Right atrium auricular region (tissue), 2 donors: Measurements from ENCODE around the gene SPPL2C. TPM values are rescaled to one million over a fixed set of nuclear protein-coding genes. Genes with fewer than 3 reads are reported as not detected.

Experiments
- DNase-seq: peaks from one replicate; pipeline ENCODE4 v3.0.0-alpha.2; 2019; ENCODE audit warnings: low spot score
- H3K27ac ChIP-seq, 2 donors: fragments of 200-600 bp; sonication (generic); 1 replicate in 1 of 2; 2 replicates in 1 of 2; pipeline ENCODE4 v1.5.1; 2016 to 2019
- H3K27me3 ChIP-seq, 2 donors: fragments of 200-600 bp; sonication (generic); one replicate each; pipeline versions ENCODE4 v1.5.1 to v1.6.0; 2017 to 2019
- H3K36me3 ChIP-seq: fragments of 200-600 bp; sonication (generic); one replicate; pipeline ENCODE4 v1.5.1; 2016
- H3K4me1 ChIP-seq, 2 donors: fragments of 200-600 bp; sonication (generic); one replicate each; pipeline versions ENCODE4 v1.5.1 to v1.6.0; 2017 to 2019
- H3K4me3 ChIP-seq, 2 donors: fragments of 200-600 bp; sonication (generic); 1 replicate in 1 of 2; 2 replicates in 1 of 2; pipeline ENCODE4 v1.5.1; 2017 to 2019; ENCODE audit warnings: mild to moderate bottlenecking in 1 of 2, moderate library complexity in 1 of 2
- H3K9me3 ChIP-seq, 2 donors: fragments of 200-600 bp; sonication (generic); one replicate each; pipeline ENCODE4 v1.5.1; 2019
- total RNA-seq, 2 donors: library from RNA; depleted of rRNA; stranded (reverse); fragments of >200 nt; gene quantifications; one replicate each; pipeline ENCODE4 v1.1.0, GENCODE V29; 2016
- TF ChIP-seq, protein P1 (sequence below), 2 donors: fragments of 200-600 bp; sonication (generic); IDR thresholded peaks; one replicate each; pipeline ENCODE4 v1.5.1; 2019; ENCODE audit warnings: antibody characterized with exemption in 2 of 2

The SPPL2C gene
- total RNA-seq, 2 donors from 2014 or later: not detected

DNA sequence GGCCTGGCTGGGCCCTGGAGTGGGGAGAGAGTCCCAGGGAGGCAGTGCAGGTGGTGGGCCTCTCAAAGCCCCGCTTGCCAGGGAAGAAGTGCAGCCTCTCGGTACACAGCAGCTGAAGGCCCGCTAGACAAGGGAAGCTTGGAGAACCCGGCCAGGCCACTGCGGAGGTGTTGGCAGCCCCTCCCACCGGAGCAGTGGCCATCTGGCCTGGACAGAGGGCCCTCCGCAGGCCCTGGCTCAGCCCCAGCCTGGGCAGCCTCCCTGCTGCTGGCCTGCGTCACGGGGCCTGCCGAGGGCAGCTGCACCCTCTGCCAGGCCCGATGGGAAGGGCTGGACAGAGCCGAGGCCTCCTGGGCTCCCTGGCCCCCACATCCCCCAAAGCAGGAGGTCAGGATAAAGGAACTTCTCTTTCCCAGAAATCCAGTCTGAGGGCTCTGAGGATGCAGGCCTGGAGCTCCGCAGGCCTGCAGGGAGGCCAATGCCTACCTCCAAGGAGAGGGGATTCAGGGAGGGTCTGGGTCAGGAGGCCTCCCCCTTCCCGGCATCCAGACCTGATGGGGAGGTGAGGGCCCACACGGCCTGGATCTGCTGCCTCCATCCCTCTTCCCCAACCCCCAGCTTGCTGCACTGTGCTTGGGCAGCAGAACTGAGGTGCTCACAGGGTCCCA, 4.3 kb downstream of the SPPL2C start:
- TF ChIP-seq, protein P1, sequence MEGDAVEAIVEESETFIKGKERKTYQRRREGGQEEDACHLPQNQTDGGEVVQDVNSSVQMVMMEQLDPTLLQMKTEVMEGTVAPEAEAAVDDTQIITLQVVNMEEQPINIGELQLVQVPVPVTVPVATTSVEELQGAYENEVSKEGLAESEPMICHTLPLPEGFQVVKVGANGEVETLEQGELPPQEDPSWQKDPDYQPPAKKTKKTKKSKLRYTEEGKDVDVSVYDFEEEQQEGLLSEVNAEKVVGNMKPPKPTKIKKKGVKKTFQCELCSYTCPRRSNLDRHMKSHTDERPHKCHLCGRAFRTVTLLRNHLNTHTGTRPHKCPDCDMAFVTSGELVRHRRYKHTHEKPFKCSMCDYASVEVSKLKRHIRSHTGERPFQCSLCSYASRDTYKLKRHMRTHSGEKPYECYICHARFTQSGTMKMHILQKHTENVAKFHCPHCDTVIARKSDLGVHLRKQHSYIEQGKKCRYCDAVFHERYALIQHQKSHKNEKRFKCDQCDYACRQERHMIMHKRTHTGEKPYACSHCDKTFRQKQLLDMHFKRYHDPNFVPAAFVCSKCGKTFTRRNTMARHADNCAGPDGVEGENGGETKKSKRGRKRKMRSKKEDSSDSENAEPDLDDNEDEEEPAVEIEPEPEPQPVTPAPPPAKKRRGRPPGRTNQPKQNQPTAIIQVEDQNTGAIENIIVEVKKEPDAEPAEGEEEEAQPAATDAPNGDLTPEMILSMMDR (IDR thresholded peaks at IDR 0.05): no peak
- Histone ChIP-seq H3K27ac (no peak overlapping the region), H3K4me3 (no peak overlapping the region), H3K36me3 (no peaks in the 10 kb centered on the region), H3K27me3 (no peaks in the 10 kb centered on the region), H3K9me3 (no peaks in the 10 kb centered on the region), H3K4me1 (no peaks in the 10 kb centered on the region)
- no peak for DNase-seq

DNA sequence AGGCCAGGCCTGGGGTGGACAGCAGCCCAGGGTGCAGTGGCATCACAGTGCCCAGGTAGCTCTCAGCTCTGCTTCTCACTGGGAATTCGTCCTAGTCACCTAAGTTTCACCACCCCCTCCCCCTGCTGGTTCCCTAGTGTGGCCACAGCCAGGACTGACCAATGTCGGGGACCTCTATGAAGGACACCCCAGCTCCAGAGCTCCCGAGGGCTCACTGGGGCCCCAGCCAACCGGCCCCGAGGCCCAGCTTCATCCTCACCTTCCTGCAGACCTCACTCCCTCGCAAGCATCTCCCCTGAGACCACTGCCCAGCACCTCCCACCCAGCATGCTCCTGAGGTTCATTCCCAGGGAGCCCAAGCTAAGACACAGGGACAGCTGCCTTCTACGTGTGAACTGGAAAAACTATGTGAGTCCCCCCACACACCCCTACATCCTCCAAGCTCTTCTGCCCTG, 4.9 kb downstream of the SPPL2C start:
- TF ChIP-seq, protein P1 (IDR thresholded peaks at IDR 0.05): no peak

DNA sequence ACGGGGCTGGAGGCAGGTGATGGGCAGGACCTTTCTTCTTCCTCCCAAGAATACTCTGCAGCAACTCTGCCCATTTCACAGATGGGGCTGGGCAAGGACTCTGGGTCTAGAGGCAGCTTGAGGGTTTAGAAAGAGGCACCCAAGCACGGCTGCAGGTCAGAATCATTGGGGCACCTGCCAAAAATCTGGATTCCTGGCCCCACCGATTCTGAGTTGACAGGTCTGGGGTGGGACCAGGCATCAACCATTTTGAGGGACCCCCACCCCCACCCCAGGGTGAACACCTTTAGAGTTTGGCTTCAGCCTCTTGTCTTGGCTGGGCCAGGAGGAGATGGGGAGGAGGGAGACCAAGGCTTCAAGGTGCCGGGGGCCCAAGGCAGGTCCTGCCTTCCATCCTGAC, 5.3 kb downstream of the SPPL2C start:
- no peaks in the 10 kb centered on the region for H3K36me3 ChIP-seq
- H3K27ac ChIP-seq: no peak overlapping the region
- no peaks in the 10 kb centered on the region for H3K4me1 ChIP-seq
- TF ChIP-seq, protein P1 (IDR thresholded peaks at IDR 0.05): no peak
- H3K27me3 ChIP-seq: no peaks in the 10 kb centered on the region
- no peak for DNase-seq
- H3K9me3 ChIP-seq: no peaks in the 10 kb centered on the region
- H3K4me3 ChIP-seq: no peak overlapping the region

More for the DNA sequence above, 4.9 kb downstream of the SPPL2C start:
- H3K4me3 ChIP-seq: no peak overlapping the region
- no peaks in the 10 kb centered on the region for H3K36me3 ChIP-seq
- H3K27ac ChIP-seq: no peak overlapping the region
- no peak for DNase-seq
- H3K4me1 ChIP-seq: no peaks in the 10 kb centered on the region
- H3K27me3 ChIP-seq: no peaks in the 10 kb centered on the region
- H3K9me3 ChIP-seq: no peaks in the 10 kb centered on the region

DNA sequence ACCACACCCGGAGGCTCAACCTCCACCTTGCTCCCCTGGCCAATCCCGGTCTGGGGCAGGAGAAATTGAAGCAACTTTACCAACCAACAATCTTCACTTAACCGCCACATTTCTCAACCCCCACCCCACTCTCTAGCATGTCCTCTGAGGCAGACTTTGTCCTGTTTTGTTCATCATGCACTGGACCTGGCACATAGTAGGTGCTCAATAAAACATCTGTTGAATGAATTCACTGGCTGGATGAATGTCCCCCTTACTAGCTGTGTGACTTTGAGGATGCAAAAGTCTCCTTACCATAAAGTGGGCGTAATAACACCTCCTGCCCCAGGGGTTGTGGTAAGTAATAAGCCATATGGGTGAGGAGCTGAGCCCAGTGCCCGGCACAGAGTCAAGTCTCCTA, 5.8 kb downstream of the SPPL2C start:
- Histone ChIP-seq H3K9me3 (no peaks in the 10 kb centered on the region), H3K27ac (no peak overlapping the region), H3K27me3 (no peaks in the 10 kb centered on the region), H3K4me1 (no peaks in the 10 kb centered on the region), H3K4me3 (no peak overlapping the region), H3K36me3 (no peaks in the 10 kb centered on the region)
- TF ChIP-seq, protein P1 (IDR thresholded peaks at IDR 0.05): no peak
- DNase-seq: no peak

DNA sequence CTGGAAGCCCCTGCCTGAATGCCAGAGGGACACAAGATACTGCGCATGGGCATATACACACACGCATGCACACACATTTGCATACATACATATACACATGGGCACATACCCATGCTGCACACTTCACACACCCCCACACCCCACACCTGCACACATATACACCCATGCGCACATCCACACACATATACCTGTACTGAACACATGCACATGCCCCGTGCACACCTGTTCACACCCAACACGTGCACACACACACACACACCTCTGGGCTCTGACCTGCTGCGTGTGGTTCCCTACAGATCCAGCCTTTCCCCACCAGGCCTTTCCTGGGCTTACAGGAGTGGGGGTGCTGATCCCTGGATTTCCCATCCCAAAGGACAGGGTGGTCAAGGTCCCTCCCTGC, 6.3 kb downstream of the SPPL2C start:
- no peaks in the 10 kb centered on the region for H3K27me3 ChIP-seq
- DNase-seq: no peak
- H3K4me1 ChIP-seq: no peaks in the 10 kb centered on the region
- H3K36me3 ChIP-seq: no peaks in the 10 kb centered on the region
- H3K9me3 ChIP-seq: no peaks in the 10 kb centered on the region
- no peak overlapping the region for H3K4me3 ChIP-seq
- TF ChIP-seq, protein P1 (IDR thresholded peaks at IDR 0.05): no peak
- H3K27ac ChIP-seq: no peak overlapping the region

DNA sequence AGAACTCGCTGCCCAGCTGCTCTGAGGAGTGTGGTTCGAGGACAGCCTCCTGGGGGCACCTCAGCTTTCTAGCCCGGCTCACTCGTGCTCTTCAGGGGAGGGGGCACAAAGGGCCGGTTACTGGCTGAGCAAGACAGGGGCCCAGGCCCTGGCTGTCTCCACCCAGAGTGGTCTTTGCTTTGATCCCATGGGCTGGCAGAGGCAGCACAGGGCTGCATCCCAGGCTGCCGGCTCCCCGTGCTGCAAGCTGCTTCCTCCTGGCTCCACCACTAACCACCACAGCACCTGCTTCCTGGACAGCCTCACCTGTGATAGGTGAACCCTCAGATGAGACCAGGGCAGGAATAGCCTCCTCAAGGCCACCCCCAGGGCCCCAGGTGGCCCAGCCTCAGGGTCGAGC, 6.8 kb downstream of the SPPL2C start:
- H3K4me1 ChIP-seq: no peaks in the 10 kb centered on the region
- no peak for DNase-seq
- TF ChIP-seq, protein P1 (IDR thresholded peaks at IDR 0.05): no peak
- H3K9me3 ChIP-seq: no peaks in the 10 kb centered on the region
- H3K4me3 ChIP-seq: no peak overlapping the region
- no peaks in the 10 kb centered on the region for H3K36me3 ChIP-seq
- H3K27me3 ChIP-seq: no peaks in the 10 kb centered on the region
- no peak overlapping the region for H3K27ac ChIP-seq
